Smooth muscle cell (in vitro differentiated cells): ENCODE results near the gene MRPS18B. TPM values are rescaled to one million over a fixed set of nuclear protein-coding genes. Genes with fewer than 3 reads are reported as not detected.

Source experiments
- DNase-seq: peaks from one replicate; lab custom pipeline; 2025; ENCODE audit not compliant: unreplicated experiment; lab: John Stamatoyannopoulos, UW
- H2AFZ ChIP-seq: fragments of 200-600 bp; sonication (generic); 2 replicates; pipeline ENCODE4 v1.6.0; 2016; ENCODE audit warnings: antibody characterized with exemption, low read depth, mild to moderate bottlenecking
- H3F3A ChIP-seq: fragments of 200-600 bp; sonication (generic); 2 replicates; pipeline ENCODE4 v1.6.0; 2017; ENCODE audit warnings: antibody characterized with exemption, low read depth
- H3K27ac ChIP-seq: fragments of 200-600 bp; sonication (generic); 2 replicates; pipeline ENCODE4 v1.5.1; 2016; ENCODE audit warnings: low read depth, mild to moderate bottlenecking
- H3K27me3 ChIP-seq: fragments of 200-600 bp; sonication (generic); 2 replicates; pipeline ENCODE4 v1.6.1; 2016; ENCODE audit warnings: low read depth, mild to moderate bottlenecking
- H3K36me3 ChIP-seq: fragments of 200-600 bp; sonication (generic); 2 replicates; pipeline ENCODE4 v1.5.1; 2016; ENCODE audit warnings: low read depth
- H3K4me1 ChIP-seq: fragments of 200-600 bp; sonication (generic); 2 replicates; pipeline ENCODE4 v1.5.1; 2016; ENCODE audit warnings: low read depth
- H3K4me2 ChIP-seq: fragments of 200-600 bp; sonication (generic); 2 replicates; pipeline ENCODE4 v1.6.0; 2016; ENCODE audit warnings: mild to moderate bottlenecking
- H3K4me3 ChIP-seq: fragments of 200-600 bp; sonication (generic); 2 replicates; pipeline ENCODE4 v1.5.1; 2016; ENCODE audit warnings: mild to moderate bottlenecking
- H3K79me2 ChIP-seq: fragments of 200-600 bp; sonication (generic); 2 replicates; pipeline ENCODE4 v1.6.0; 2016; ENCODE audit warnings: low read depth, mild to moderate bottlenecking
- H3K9ac ChIP-seq: fragments of 200-600 bp; sonication (generic); 2 replicates; pipeline ENCODE4 v1.6.0; 2016; ENCODE audit warnings: low read depth
- H3K9me3 ChIP-seq: fragments of 200-600 bp; sonication (generic); replicated peaks from 2 replicates; pipeline ENCODE4 v1.5.1; 2016; ENCODE audit warnings: low read depth
- H4K20me1 ChIP-seq: fragments of 200-600 bp; sonication (generic); 2 replicates; pipeline ENCODE4 v1.6.0; 2016; ENCODE audit warnings: low read depth
- CTCF ChIP-seq: fragments of 200-600 bp; sonication (generic); IDR thresholded peaks from 2 replicates; pipeline ENCODE4 v1.5.1; 2017; ENCODE audit warnings: borderline replicate concordance, mild to moderate bottlenecking, antibody characterized with exemption; ENCODE audit not compliant: insufficient read depth, poor library complexity, severe bottlenecking
- WGBS: methylation state at CpG from one replicate; pipeline ENCODE4 v1.1.7; 2016; ENCODE audit warnings: low lambda C conversion rate; 5-methylcytosine and 5-hydroxymethylcytosine counted together
- polyA plus RNA-seq: library from polyadenylated mRNA; unstranded; fragments of >200 nt; fragmentation: Nextera tagmentation; extraction: Ambion mirVana; gene quantifications from 2 replicates; pipeline ENCODE4 v1.2.1, GENCODE V29; 2016
- total RNA-seq: library from RNA; depleted of rRNA; stranded (reverse); fragments of >200 nt; gene quantifications from 2 replicates; pipeline ENCODE4 v1.2.3, GENCODE V29; 2014

MRPS18B gene
- total and polyA plus RNA-seq, 2 experiments from 2014 or later, result 53.2 to 70.0 TPM

- DNase-seq, result no peak
- H3K4me3 ChIP-seq, result no peak overlapping the region
- peaks cover 4% of the 10 kb centered on the region for H3K36me3 ChIP-seq
- H3K27ac ChIP-seq, result no peak overlapping the region
- no peaks in the 10 kb centered on the region for H3K79me2 ChIP-seq
- no peaks in the 10 kb centered on the region for H3K27me3 ChIP-seq
- no peak overlapping the region for H2AFZ ChIP-seq
- H4K20me1 ChIP-seq, result no peaks in the 10 kb centered on the region
- no peak overlapping the region for H3K4me2 ChIP-seq
- 98% methylated on average over 12 of the region's 12 CpGs for WGBS
- H3K9me3 ChIP-seq, result no peaks in the 10 kb centered on the region
- H3F3A ChIP-seq, result no peaks in the 10 kb centered on the region
- H3K9ac ChIP-seq, result no peak overlapping the region
- TF ChIP-seq CTCF, result no peak
- H3K4me1 ChIP-seq, result peaks cover 6% of the 10 kb centered on the region
Observed at GRCh38 chr6:30651143-30651542, 33.5 kb downstream of the MRPS18B start.

GRCh38 chr6:30654798-30655742 lies 37.4 kb downstream of the MRPS18B start:
- Histone ChIP-seq H3F3A (no peaks in the 10 kb centered on the region), H3K4me2 (no peak overlapping the region), H3K27me3 (no peaks in the 10 kb centered on the region), H3K4me3 (no peak overlapping the region), H3K36me3 (peaks cover 7% of the 10 kb centered on the region), H3K9ac (no peak overlapping the region), H3K9me3 (no peaks in the 10 kb centered on the region), H2AFZ (no peak overlapping the region), H3K79me2 (no peaks in the 10 kb centered on the region), H3K27ac (no peak overlapping the region), H3K4me1 (no peaks in the 10 kb centered on the region), H4K20me1 (no peaks in the 10 kb centered on the region)
- DNase-seq, result no peak
- 98% methylated on average over 19 of the region's 19 CpGs for WGBS
- TF ChIP-seq CTCF, result no peak

GRCh38 chr6:30655743-30656094 lies 38.1 kb downstream of the MRPS18B start:
- Histone ChIP-seq H3F3A (no peaks in the 10 kb centered on the region), H3K79me2 (no peaks in the 10 kb centered on the region), H3K4me2 (no peak overlapping the region), H3K27ac (no peak overlapping the region), H4K20me1 (no peaks in the 10 kb centered on the region), H3K9me3 (no peaks in the 10 kb centered on the region), H3K9ac (no peak overlapping the region), H3K4me3 (no peak overlapping the region), H3K4me1 (no peaks in the 10 kb centered on the region), H2AFZ (no peak overlapping the region), H3K27me3 (no peaks in the 10 kb centered on the region), H3K36me3 (peaks cover 7% of the 10 kb centered on the region)
- 98% methylated on average over 3 of the region's 3 CpGs for WGBS
- no peak for DNase-seq
- TF ChIP-seq CTCF, result no peak
